ENCODE measurements around the gene SLCO1B3.

The SLCO1B3 gene

DNA sequence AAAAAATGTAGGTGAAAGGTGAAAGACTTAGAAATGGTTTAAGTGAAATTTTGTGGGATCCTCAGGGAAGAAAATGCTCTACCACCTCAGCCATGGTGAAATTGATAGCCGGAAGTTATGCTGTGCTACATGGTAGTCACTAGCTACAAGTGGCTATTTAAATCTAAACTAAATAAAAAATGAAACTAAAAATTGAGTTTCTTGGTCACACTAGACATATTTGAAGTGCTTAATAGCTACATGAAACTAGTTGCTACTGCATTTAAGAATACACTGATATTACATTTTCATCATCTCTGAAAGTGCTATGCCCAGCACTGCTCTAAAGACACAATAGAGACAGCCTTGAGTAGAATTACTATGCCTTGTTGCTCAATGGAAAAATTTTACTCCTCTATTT lies 10.3 kb upstream of the SLCO1B3 start:
- H3K9me3 ChIP-seq (ENCODE audit: severe bottlenecking): no peaks in the 10 kb centered on the region
- TF ChIP-seq, protein P1, sequence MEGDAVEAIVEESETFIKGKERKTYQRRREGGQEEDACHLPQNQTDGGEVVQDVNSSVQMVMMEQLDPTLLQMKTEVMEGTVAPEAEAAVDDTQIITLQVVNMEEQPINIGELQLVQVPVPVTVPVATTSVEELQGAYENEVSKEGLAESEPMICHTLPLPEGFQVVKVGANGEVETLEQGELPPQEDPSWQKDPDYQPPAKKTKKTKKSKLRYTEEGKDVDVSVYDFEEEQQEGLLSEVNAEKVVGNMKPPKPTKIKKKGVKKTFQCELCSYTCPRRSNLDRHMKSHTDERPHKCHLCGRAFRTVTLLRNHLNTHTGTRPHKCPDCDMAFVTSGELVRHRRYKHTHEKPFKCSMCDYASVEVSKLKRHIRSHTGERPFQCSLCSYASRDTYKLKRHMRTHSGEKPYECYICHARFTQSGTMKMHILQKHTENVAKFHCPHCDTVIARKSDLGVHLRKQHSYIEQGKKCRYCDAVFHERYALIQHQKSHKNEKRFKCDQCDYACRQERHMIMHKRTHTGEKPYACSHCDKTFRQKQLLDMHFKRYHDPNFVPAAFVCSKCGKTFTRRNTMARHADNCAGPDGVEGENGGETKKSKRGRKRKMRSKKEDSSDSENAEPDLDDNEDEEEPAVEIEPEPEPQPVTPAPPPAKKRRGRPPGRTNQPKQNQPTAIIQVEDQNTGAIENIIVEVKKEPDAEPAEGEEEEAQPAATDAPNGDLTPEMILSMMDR (IDR thresholded peaks at IDR 0.05; ENCODE audit: low read depth, low read length): no peak
- H3K4me3 ChIP-seq (ENCODE audit: low read depth, low read length): no peak overlapping the region
- no peaks in the 10 kb centered on the region for H3K36me3 ChIP-seq
- H3K27me3 ChIP-seq (ENCODE audit: insufficient read depth, low read depth, severe bottlenecking): no peaks in the 10 kb centered on the region
- no peak for DNase-seq
- H3K27ac ChIP-seq: no peak overlapping the region

DNA sequence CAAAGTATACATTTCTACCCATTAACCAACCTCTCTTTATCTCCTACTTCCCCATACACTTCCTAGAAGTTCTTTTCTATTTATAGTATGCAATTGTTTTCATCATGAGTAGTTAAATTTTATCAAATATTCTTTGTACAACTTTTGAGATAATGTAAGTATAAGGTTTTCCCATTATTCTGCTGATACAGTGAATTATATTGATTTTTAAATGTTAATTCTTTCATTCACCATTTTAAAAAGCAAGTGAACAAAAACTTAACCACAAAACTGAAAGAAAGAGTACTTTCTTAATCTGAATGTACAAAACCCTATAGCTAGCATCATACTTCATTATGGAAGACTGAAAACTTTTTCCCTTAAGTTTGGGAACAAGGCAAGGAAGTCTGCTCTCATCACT lies 9.5 kb upstream of the SLCO1B3 start:
- no peak for DNase-seq
- TF ChIP-seq, protein P1 (IDR thresholded peaks at IDR 0.05; ENCODE audit: low read depth, low read length): no peak
- Histone ChIP-seq H3K4me3 (ENCODE audit: low read depth, low read length) (no peak overlapping the region), H3K27ac (no peak overlapping the region), H3K36me3 (no peaks in the 10 kb centered on the region), H3K27me3 (ENCODE audit: insufficient read depth, low read depth, severe bottlenecking) (no peaks in the 10 kb centered on the region), H3K9me3 (ENCODE audit: severe bottlenecking) (no peaks in the 10 kb centered on the region)

DNA sequence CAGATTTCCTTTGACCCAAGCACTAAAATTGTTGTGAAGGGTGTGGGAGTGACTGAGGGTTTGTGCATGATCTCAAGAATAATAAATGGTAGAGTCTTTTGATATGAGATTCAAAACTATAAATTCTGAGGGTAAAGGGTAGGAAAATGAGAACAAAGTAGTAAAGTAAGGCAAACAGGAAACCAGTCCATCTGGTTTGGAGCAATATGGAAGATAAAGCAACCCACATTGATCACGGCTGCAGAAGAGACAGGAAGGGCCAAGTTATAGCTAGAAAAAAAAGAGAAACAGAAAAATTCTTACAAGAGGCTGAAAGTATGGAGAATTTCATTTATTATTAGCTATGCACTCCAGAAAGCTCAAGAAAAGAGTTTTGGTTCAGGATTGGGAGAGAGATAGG lies 4.6 kb upstream of the SLCO1B3 start:
- no peaks in the 10 kb centered on the region for H3K36me3 ChIP-seq
- no peaks in the 10 kb centered on the region for H3K27me3 ChIP-seq (ENCODE audit: insufficient read depth, low read depth, severe bottlenecking)
- DNase-seq: no peak
- TF ChIP-seq, protein P1 (IDR thresholded peaks at IDR 0.05; ENCODE audit: low read depth, low read length): no peak
- no peak overlapping the region for H3K4me3 ChIP-seq (ENCODE audit: low read depth, low read length)
- no peaks in the 10 kb centered on the region for H3K9me3 ChIP-seq (ENCODE audit: severe bottlenecking)
- no peak overlapping the region for H3K27ac ChIP-seq

DNA sequence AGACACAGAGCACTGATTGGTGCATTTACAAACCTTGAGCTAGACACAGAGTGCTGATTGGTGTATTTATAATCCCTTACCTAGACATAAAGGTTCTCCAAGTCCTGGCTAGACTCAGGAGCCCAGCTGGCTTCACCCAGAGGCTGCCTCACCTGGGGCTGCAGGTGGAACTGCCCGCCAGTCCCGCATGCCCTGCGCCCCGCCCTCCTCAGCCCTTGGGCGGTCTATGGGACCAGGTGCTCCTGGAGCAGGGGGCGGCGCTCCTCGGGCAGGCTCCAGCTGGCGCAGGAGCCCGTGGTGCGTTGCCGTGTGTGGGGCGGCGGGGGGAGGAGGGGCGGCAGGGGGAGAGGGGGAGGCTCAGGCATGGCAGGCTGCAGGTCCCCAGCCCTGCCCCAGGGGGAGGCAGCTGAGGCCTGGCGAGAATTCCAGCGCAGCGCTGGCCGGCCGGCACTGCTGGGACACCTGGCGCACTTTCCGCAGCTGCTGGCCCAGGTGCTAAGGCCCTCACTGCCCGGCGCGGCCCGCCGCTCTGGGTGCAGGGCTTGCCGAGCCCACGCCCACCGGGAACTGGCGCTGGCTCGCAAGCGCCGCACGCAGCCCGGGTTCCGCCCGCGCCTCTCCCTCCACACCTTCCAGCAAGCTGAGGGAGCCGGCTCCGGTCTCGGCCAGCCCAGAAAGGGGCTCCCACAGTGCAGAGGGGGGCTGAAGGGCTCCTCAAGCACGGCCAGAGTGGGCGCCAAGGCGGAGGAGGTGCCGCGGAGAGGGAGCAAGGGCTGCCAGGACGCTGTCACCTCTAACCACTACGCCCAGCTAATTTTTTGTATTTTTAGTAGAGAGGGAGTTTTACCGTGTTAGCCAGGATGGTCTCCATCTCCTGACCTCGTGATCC lies 3.1 kb upstream of the SLCO1B3 start:
- no peak overlapping the region for H3K27ac ChIP-seq
- no peaks in the 10 kb centered on the region for H3K9me3 ChIP-seq (ENCODE audit: severe bottlenecking)
- TF ChIP-seq, protein P1 (IDR thresholded peaks at IDR 0.05; ENCODE audit: low read depth, low read length): no peak
- H3K36me3 ChIP-seq: no peaks in the 10 kb centered on the region
- no peak for DNase-seq
- H3K4me3 ChIP-seq (ENCODE audit: low read depth, low read length): no peak overlapping the region
- no peaks in the 10 kb centered on the region for H3K27me3 ChIP-seq (ENCODE audit: insufficient read depth, low read depth, severe bottlenecking)

DNA sequence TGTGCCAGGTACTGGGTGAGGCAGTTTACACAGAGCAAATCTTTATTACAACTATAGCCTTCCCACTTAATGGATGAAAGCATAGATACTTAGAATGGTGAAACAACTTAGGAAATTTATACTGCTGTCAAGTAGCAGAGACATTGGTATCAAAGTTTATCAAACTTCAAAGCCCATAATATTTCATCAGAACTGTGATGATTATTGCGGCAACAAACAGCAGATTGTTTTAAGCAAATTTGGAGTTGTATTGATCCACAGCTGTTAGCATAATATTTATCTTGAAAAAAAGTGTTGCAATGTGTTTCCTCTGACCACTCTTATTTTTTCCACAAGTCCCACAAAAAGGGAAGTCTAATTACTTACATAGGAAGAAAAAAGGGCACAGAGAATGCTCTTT lies 2.0 kb upstream of the SLCO1B3 start:
- Histone ChIP-seq H3K27me3 (ENCODE audit: insufficient read depth, low read depth, severe bottlenecking) (no peaks in the 10 kb centered on the region), H3K36me3 (no peaks in the 10 kb centered on the region), H3K9me3 (ENCODE audit: severe bottlenecking) (no peaks in the 10 kb centered on the region), H3K27ac (no peak overlapping the region), H3K4me3 (ENCODE audit: low read depth, low read length) (no peak overlapping the region)
- no peak for DNase-seq
- TF ChIP-seq, protein P1 (IDR thresholded peaks at IDR 0.05; ENCODE audit: low read depth, low read length): no peak

DNA sequence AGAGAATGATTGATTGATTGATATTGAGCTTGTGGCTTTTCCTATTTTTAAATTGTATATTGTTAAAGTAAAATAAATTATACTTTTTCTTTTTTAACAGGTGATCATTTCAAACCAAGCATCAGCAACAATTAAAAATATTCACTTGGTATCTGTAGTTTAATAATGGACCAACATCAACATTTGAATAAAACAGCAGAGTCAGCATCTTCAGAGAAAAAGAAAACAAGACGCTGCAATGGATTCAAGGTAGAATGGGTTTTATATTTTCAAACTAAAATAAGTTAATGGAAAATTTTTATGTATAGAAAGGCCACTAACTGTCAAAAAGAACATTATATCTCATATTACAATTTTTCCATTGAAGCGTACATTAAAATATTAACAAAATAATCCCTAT lies 5.1 kb downstream of the SLCO1B3 start:
- no peaks in the 10 kb centered on the region for H3K27me3 ChIP-seq (ENCODE audit: insufficient read depth, low read depth, severe bottlenecking)
- TF ChIP-seq, protein P1 (IDR thresholded peaks at IDR 0.05; ENCODE audit: low read depth, low read length): no peak
- H3K4me3 ChIP-seq (ENCODE audit: low read depth, low read length): no peak overlapping the region
- H3K27ac ChIP-seq: no peak overlapping the region
- DNase-seq: no peak
- no peaks in the 10 kb centered on the region for H3K36me3 ChIP-seq
- H3K9me3 ChIP-seq (ENCODE audit: severe bottlenecking): no peaks in the 10 kb centered on the region
